ENCODE data around the gene FCN3. TPM values are rescaled to one million over a fixed set of nuclear protein-coding genes. Genes with fewer than 3 reads are reported as not detected.

FCN3 gene
- total RNA-seq, 1 experiment from 2014 or later, result 0.22 TPM

- no peak overlapping the region for H3K4me2 ChIP-seq (ENCODE audit: insufficient read depth, insufficient read length, low read length)
- no peaks in the 10 kb centered on the region for H4K20me1 ChIP-seq (ENCODE audit: control insufficient read depth, insufficient read depth, insufficient read length)
- H3K56ac ChIP-seq (ENCODE audit: insufficient read length, low read depth, low read length), result no peak overlapping the region
- no peak overlapping the region; the same call in 1 of the 2 replicates for H3K14ac ChIP-seq (ENCODE audit: insufficient read depth, low read length)
- H3T11ph ChIP-seq (ENCODE audit: low read length), result no peak overlapping the region
- DNase-seq, result no peak
- no peaks in the 10 kb centered on the region; the same call in 1 of the 2 replicates for H3K4me1 ChIP-seq (ENCODE audit: insufficient read depth, low read length)
- no peak overlapping the region for H2AK5ac ChIP-seq (ENCODE audit: insufficient read length, low read length)
- Mint-ChIP-seq H3K27ac (no peak overlapping the region; a peak in 1 of 7 replicates), H3K36me3 (ENCODE audit: insufficient read depth in 1 of 3, low read depth in 3 of 3) (no peaks in the 10 kb centered on the region; a peak in 1 of 7 replicates), H3K9me3 (no peaks in the 10 kb centered on the region), H3K27me3 (ENCODE audit: low read depth) (peaks cover 25% of the 10 kb centered on the region), H3K4me3 (no peak overlapping the region), H3K4me1 (peaks cover 8 to 17% of the 10 kb centered on the region in 2 experiments)
- H3K18ac ChIP-seq (ENCODE audit: insufficient read length, low read depth, low read length), result no peak overlapping the region
- H4K91ac ChIP-seq (ENCODE audit: insufficient read length, low read depth, low read length), result no peak overlapping the region
- no peak overlapping the region for H4K5ac ChIP-seq (ENCODE audit: insufficient read length, low read depth, low read length)
- H2BK20ac ChIP-seq (ENCODE audit: low read depth, low read length, poor library complexity, severe bottlenecking), result no peak overlapping the region
- no peak overlapping the region for H2BK120ac ChIP-seq (ENCODE audit: low read depth, low read length, poor library complexity, severe bottlenecking)
- no CpG with 5 or more reads among the region's 11 CpGs for WGBS (ENCODE audit: extremely low coverage, insufficient read length, low lambda C conversion rate)
- no peak overlapping the region for H2BK12ac ChIP-seq (ENCODE audit: insufficient read length, low read depth, low read length)
- no peaks in the 10 kb centered on the region for H3K9me3 ChIP-seq (ENCODE audit: control insufficient read depth, low read depth, low read length)
- H3K79me2 ChIP-seq (ENCODE audit: insufficient read depth, low read length), result no peaks in the 10 kb centered on the region
- H3K79me1 ChIP-seq (ENCODE audit: insufficient read depth, low read depth, low read length, poor library complexity, severe bottlenecking), result no peaks in the 10 kb centered on the region
- H3K9ac ChIP-seq (ENCODE audit: extremely low read depth, insufficient read length, low read length), result no peak overlapping the region
- no peak overlapping the region for H2BK15ac ChIP-seq (ENCODE audit: low read depth, low read length)
- H3K27me3 ChIP-seq (ENCODE audit: insufficient read depth, low read length), result no peaks in the 10 kb centered on the region
- no peak overlapping the region for H2AFZ ChIP-seq (ENCODE audit: low read length)
- H3K4ac ChIP-seq (ENCODE audit: low read depth, low read length), result no peak overlapping the region
- H3K27ac ChIP-seq (ENCODE audit: insufficient read length, low read depth, low read length), result no peak overlapping the region
- TF ChIP-seq CTCF (conservative IDR thresholded peaks at IDR 0.05), result no peak
- no peak overlapping the region for H4K8ac ChIP-seq (replicated peaks; ENCODE audit: insufficient read length, low read depth, low read length)
- peaks cover 6% of the 10 kb centered on the region for H3K23me2 ChIP-seq (ENCODE audit: insufficient read length, low read depth, low read length, poor library complexity, severe bottlenecking)
- no peak overlapping the region for H2BK5ac ChIP-seq (ENCODE audit: insufficient read length, low read length)
- H3K23ac ChIP-seq (ENCODE audit: insufficient read length, low read depth, low read length), result no peak overlapping the region
Observed at GRCh38 chr1:27379564-27380122, 5.0 kb upstream of the FCN3 start.

Measured in H9 (cell line).